ENCODE measurements around the gene SEZ6. TPM values are rescaled to one million over a fixed set of nuclear protein-coding genes. Genes with fewer than 3 reads are reported as not detected.

Gene SEZ6
- total RNA-seq, 1 experiment from 2014 or later = not detected

DNA sequence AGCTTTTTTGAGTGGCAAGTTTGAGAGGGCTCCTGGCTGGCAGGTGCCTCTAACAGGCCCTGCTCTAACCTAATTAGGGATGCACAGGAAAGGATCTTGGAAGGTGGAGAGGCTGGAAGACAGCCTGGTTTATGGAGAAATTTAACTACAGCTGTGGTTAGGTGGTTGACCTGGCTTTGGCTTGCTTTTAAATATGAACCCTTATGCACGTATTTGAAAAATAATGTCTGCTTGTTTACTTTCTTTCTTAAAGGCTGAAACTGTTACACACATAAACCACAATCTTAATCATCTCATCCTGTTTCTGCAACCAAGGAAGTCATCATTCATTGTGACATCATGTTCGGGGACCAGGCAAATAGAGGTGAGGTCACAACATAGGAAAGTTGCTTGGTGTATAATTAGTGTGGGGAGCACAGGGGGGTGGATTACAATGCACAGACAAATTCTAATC is 79.9 kb downstream of the SEZ6 start:
- in situ Hi-C loops (cut with HindIII; ENCODE audit: low sequenced_read_pairs) = no loop called here
- DNase-seq (ENCODE audit: low spot score) = no peak

DNA sequence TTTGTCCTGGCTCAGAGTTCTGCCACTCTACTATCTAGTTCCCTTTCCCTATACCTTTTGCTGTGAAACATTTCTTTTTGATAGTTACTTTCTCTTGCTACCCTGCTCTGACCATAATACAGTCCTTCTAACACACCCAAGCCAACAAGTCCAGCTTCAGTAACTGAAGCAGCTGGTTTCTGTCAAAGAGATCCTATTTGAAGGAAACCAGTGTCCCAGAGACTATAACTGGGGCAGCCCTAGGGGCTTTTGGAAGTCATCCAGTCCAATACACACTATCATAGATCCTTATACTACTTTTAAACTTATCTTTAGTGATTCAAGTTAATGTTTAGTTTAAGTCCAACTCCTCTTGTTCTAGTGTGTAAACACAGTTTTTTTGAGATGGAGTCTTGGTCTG is 85.6 kb downstream of the SEZ6 start:
- DNase-seq (ENCODE audit: low spot score) = no peak
- in situ Hi-C loops (cut with HindIII; ENCODE audit: low sequenced_read_pairs) = no loop called here

DNA sequence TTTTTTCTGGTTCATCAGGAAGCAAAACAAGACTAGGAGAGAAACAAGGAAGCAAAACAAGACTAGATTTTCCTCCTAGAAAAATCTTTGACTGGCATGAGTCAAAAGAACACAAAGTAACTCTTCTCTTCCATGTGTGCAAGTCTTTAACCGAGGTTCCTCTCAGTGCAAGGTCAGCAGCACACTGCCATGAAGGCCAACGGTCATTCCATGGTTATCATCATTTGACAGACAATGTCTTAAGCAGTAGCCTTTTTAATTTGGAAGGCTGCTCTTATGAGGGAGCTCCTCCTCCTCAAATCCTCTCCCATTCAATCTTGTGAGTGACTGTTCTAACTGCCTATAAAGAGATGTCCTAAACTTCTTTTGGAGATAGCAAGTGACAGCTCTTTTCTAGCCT is 87.5 kb downstream of the SEZ6 start:
- no peak for DNase-seq (ENCODE audit: low spot score)
- in situ Hi-C loops (cut with HindIII; ENCODE audit: low sequenced_read_pairs) = no loop called here

DNA sequence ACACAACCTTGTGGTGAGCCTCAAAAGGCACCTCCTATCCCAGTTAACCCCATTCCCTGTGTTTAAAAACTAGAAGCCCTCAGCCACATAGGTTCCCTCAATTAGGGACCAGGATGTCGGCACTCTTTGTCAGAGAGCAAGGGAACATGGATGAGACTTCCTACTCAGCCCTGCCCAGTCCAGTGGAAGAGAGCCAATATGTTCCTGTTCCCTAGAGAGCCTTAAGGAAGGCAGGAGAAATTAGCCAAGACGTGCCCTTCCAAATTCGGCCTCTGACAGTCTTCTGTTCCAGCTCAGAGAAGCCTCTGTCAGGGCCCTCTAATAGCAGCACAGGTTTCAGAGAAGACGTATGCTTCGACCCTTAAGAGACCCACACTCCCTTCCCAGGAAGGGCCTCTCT is 88.4 kb downstream of the SEZ6 start:
- in situ Hi-C loops (cut with HindIII; ENCODE audit: low sequenced_read_pairs) = no loop called here
- no peak for DNase-seq (ENCODE audit: low spot score)

DNA sequence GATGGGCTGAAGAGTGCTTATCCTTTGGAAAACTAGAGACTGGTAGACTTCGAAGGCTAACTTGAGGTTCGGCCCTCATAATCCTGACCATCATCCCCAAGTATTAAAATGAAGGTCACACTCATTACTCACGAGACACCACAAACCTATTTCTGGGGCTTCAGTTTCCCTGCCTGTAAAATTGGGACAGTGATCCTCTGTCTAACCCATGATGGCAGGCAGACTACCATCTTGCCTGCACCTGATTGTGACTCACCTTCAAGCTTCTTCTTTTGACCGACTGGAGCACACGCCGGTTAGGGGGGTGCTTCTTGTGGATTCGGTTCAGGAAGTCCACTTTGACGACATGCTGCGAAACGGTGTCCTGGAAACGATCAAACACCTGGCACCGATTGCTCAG is 88.8 kb downstream of the SEZ6 start:
- in situ Hi-C loops (cut with HindIII; ENCODE audit: low sequenced_read_pairs) = no loop called here
- DNase-seq (ENCODE audit: low spot score) = no peak

DNA sequence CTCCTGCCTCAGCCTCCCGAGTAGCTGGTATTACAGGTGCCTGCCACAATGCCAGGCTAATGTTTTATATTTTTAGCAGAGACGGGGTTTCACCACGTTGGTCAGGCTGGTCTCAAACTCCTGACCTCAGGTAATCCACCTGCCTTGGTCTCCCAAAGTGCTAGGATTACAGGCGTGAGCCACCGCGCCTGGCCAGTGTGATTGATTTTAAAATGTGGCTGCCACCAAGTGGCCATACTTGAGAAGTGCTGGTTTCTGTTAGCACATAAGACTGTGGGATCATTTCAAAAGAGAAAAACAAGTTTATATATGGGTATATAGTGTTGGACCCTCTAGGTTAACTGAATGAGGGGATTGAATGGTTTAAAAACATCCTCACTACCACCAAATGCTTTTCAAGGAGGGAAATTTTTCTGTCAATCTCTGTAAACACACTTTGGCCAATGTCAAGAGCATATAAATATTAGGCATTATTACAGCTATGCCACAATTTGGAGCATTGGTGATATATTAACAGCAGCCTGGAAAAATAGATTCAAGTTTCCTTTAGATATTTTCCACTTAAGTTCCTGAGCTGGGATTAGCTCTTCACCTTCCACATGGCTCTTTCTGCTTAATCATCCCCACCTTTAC is 89.4 kb downstream of the SEZ6 start:
- in situ Hi-C loops (cut with HindIII; ENCODE audit: low sequenced_read_pairs) = no loop called here
- peak; percentile 69 for DNase-seq (ENCODE audit: low spot score)

DNA sequence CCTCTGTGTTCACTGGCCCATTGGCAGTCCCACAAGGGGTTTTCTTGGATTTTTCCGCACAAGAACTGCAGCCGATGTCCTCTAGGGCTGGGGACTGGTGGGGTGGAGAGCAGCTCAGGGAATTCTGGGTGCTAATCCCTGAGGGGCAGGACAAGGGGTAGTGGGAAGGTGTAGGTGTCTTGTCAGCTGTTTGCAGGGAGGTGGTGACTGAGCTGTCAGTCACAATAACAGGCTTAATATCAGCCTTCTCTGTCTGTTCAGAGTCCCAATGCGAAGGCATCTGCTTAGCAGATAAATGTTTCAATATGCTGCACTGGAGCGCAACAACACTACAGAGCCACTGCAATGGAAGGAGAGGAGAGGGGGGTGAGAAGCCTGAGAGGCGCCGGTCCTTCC is 92.9 kb downstream of the SEZ6 start:
- DNase-seq (ENCODE audit: low spot score) = no peak
- in situ Hi-C loops (cut with HindIII; ENCODE audit: low sequenced_read_pairs) = no loop called here

DNA sequence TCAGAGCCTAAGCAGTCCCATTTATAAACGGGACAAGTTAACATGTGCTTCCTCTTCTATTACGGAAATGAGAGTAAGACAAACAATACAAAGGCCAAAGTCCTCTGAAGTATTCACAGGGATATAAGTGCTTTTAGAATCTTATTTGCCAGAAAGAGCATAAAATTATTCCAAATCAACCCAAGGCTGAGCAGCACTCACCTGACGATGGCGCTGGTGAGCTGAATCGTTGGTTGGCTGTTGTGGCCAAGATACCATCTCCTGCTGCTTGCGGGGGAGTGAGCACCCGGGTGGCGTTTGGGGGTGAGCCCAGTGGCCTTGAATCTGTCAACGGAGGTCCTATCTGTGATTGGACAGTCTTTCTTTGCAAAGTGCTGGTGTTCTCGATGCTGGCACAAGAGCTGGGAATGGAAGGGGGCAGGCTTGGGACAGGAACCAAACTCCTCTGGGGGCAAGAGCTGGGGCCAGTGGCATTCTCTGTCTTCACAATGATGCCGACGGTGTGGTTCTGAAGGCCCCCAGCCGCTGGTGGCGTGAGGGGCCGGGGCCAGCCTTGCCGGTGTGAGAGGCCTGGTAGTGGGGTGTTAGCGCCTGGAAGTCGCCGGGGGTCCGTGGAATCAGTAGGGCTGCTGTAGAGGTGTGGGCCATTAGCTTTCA is 93.4 kb downstream of the SEZ6 start:
- no peak for DNase-seq (ENCODE audit: low spot score)
- in situ Hi-C loops (cut with HindIII; ENCODE audit: low sequenced_read_pairs) = no loop called here

DNA sequence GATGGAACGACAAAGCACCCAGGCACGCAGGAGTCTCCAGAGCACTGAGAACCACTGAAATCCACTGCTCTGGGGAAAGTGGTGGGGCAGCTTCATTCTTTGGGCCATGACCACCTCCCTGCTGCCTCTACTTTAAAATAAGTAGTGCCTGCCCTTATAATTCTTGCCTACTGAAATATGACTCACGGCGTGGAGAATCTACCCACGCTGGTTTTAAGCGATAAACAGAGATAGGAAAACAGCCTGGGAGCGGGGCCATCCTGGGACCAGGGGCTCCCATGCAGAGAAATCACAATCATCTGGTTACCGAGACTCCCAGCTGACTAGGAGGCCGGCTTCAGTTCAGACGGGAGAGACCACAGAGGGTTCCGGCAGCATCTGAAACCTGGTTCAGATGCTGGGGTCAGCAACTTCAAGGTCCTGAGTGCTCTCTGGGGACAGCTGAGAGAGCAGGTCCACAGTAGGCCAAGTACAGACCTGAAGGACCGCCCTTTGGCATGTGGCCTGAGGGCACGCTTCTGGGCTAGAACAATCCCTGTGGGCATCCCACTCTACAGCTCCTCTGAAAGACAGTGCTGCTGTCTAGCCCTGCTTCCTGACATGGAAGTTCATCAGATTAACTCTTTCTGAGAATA is 94.3 kb downstream of the SEZ6 start:
- in situ Hi-C loops (cut with HindIII; ENCODE audit: low sequenced_read_pairs) = no loop called here
- DNase-seq (ENCODE audit: low spot score) = no peak

DNA sequence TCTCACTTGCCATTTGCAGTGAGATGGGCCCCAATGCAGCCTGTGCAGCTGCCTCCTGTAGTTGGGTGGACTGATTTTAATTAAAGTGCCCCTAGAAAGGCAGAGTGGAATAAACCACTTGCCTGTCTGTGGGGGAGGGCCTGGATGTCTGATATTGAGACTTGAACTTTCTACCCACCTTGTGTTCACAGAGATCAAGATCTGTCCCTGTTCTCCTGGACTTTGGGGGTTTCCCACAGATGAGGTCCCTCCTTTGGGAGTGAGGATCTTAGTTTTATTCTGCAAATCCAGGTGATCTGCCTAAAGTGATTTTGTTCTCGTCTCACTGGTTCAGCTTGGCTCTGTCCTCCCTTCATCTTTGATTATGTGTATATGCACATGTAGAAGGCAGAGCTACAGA is 95.3 kb downstream of the SEZ6 start:
- in situ Hi-C loops (cut with HindIII; ENCODE audit: low sequenced_read_pairs) = no loop called here
- DNase-seq (ENCODE audit: low spot score) = no peak

DNA sequence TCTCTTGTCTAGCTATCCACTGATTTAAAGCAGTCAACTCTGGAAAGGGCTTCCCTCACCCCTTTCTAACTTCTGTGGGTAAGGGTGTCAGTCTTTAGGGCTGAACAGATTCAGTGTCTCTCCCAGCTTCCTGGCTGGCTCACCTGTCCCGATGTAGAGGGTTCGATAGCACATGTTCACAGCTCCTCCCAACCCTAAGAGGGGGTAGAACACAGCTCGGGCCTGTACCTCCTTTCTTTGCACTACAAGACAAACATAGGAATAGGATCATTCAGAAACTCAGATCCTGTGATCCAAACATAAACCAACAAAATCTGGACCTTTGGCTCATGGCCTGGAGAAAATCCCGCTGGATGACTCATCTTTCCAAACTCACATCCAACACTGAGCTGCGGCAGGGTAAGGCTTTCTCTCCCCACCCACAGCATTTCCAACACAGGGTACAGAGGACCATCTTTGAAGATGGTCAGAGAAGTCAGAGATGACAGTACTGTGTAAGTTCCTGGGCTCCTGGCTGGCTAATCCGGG is 97.1 kb downstream of the SEZ6 start:
- in situ Hi-C loops (cut with HindIII; ENCODE audit: low sequenced_read_pairs) = no loop called here
- no peak for DNase-seq (ENCODE audit: low spot score)

DNA sequence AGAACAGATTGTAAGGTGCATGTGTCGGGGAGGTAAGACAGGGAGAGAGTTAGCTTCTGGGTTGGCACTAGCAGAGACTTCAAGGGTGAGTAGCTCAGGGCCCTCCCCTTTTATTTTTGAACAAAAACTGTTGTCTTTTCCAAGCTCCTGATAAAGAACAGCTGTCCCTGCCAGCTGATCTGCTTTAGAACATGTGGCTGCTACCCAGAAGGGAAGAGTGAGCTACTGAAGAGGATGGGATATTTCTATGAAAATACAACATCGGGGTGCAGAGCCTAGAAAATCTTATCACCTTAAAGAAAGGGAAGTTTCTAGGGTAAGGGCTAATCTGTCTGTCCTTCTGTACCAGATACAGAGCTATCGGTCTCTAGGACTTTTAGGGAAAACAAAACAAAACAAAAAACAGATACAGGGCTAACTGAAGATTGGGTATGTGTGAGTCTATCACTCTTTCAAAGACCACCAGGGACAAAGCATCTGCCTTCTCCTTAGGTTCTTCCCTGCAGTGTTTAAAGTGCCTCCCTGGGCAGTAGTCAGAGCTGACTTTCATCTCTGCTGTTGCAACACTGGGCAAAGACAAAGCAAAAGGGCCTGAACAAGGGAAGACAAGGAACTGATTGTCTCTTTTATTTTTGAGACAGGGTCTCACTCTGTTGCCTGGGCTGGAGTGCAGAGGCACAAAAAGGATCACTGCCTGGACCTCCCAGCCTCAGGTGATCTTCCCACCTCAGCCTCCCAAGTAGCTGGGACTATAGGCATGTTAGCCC is 97.9 kb downstream of the SEZ6 start:
- no peak for DNase-seq (ENCODE audit: low spot score)
- in situ Hi-C loops (cut with HindIII; ENCODE audit: low sequenced_read_pairs) = no loop called here

DNA sequence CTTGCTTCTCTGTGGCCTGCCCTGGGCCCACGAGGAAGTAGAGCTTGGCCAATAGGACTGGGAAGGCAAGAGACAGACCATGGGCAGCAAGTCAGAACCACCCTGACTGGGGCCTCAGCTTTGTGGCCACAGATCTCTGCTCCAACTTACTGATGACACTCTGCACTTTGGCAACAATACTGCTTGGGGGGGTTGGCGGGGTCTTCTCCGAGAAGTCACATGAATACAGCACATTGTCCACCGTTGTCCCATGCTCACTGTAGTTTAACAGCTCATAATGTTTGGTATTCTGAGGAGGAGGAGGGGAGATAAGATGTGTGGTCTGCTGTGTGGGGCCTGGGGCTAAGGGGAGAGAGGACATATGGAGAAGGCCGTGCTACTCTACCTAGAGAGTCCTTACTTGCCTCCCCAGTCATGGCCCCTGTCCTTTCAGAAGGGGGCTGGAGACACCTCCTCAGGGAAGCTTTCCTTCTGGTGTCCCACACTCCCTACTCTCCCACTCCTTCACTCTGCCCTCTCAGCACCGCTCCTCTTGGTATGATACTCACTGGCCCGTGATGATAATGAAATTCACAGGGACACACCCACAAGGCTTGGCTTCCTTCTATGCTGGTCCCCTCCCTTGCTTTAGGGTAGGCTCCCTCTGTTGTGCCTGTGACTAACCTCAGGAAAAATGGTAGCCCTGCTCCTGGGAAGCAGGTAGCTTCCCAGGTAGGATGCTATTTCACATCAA is 99.0 kb downstream of the SEZ6 start:
- DNase-seq (ENCODE audit: low spot score) = no peak
- in situ Hi-C loops (cut with HindIII; ENCODE audit: low sequenced_read_pairs) = no loop called here

DNA sequence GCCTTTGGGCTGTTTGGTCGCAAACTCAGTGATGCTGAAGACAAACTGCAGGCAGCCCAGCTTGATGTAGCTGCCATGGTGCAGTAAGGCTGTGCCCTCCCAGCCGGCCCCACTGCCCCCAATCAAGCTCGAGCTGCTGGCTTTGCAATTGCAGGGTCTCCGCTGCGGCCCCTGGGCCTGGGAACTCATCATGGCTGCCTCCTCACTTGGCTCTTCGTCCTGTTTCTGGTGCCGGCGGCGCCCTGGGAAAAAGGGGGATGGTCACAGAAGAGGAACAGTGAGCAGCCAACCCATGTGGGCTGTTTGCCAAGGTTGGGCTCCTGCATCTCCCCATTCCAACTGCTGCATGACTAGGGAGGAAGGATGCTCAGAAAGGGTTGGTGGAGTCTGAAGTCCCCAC is 99.6 kb downstream of the SEZ6 start:
- in situ Hi-C loops (cut with HindIII; ENCODE audit: low sequenced_read_pairs) = no loop called here
- DNase-seq (ENCODE audit: low spot score) = no peak

Other genes starting within 250 kb of the SEZ6 start
- gene FAM222B, start 163.2 kb downstream of the SEZ6 start, total RNA-seq (2014; rRNA removed; shearing (Covaris generic)) = 0.86 and 8.0 TPM in 2 replicates
- gene ERAL1, start 151.0 kb downstream of the SEZ6 start, total RNA-seq (2014; rRNA removed; shearing (Covaris generic)) = 52.9 and 96.8 TPM in 2 replicates
- 57.5 and 59.7 TPM in 2 replicates for gene FLOT2, start 108.3 kb downstream of the SEZ6 start, total RNA-seq (2014; rRNA removed; shearing (Covaris generic))
- 24.7 and 30.9 TPM in 2 replicates for gene DHRS13, start 103.0 kb downstream of the SEZ6 start, total RNA-seq (2014; rRNA removed; shearing (Covaris generic))
- gene PHF12, start 54.5 kb downstream of the SEZ6 start, total RNA-seq (2014; rRNA removed; shearing (Covaris generic)) = 26.8 and 48.5 TPM in 2 replicates
- 4.7 TPM in 1 of 2 replicates, not detected in the other for gene PIPOX, start 37.1 kb upstream of the SEZ6 start, total RNA-seq (2014; rRNA removed; shearing (Covaris generic))
- 26.0 and 42.1 TPM in 2 replicates for gene MYO18A, start 174.4 kb upstream of the SEZ6 start, total RNA-seq (2014; rRNA removed; shearing (Covaris generic))
- gene CRYBA1, start 240.8 kb upstream of the SEZ6 start, total RNA-seq (2014; rRNA removed; shearing (Covaris generic)) = 0.43 TPM in 1 of 2 replicates, not detected in the other

Measured in G401 (cell line).